Loucy (cell line): ENCODE data around the gene PDE11A.

Source experiments
- H2AFZ ChIP-seq: fragments of 200-600 bp; sonication (generic); 2 replicates; pipeline ENCODE4 v1.6.0; 2016; ENCODE audit warnings: antibody characterized with exemption, mild to moderate bottlenecking, low read length, moderate library complexity
- H3F3A ChIP-seq: fragments of 200-600 bp; 2 replicates; pipeline ENCODE4 v1.6.0; 2016; ENCODE audit warnings: antibody characterized with exemption, low read depth, mild to moderate bottlenecking
- H3K27me3 ChIP-seq: fragments of 200-600 bp; sonication (generic); 2 replicates; pipeline ENCODE4 v1.6.1; 2014; ENCODE audit warnings: low read length, mild to moderate bottlenecking; ENCODE audit not compliant: insufficient read depth, poor library complexity, severe bottlenecking
- H3K36me3 ChIP-seq: fragments of 200-600 bp; sonication (generic); 2 replicates; pipeline ENCODE4 v1.6.1; 2016; ENCODE audit warnings: low read length; ENCODE audit not compliant: insufficient read depth
- H3K4me1 ChIP-seq: fragments of 200-600 bp; sonication (generic); 2 replicates; pipeline ENCODE4 v1.5.1; 2014; ENCODE audit warnings: low read length, mild to moderate bottlenecking; ENCODE audit not compliant: insufficient read depth, poor library complexity, severe bottlenecking
- H3K4me2 ChIP-seq: fragments of 200-600 bp; sonication (generic); 2 replicates; pipeline ENCODE4 v1.6.0; 2014; ENCODE audit warnings: antibody characterized with exemption, low read length, low read depth, mild to moderate bottlenecking; ENCODE audit not compliant: poor library complexity, severe bottlenecking
- H3K4me3 ChIP-seq: fragments of 200-600 bp; sonication (generic); 2 replicates; pipeline ENCODE4 v1.5.1; 2014; ENCODE audit warnings: low read length, mild to moderate bottlenecking, mixed read lengths; ENCODE audit not compliant: poor library complexity, severe bottlenecking
- H3K79me2 ChIP-seq: fragments of 200-600 bp; sonication (generic); 2 replicates; pipeline ENCODE4 v1.6.1; 2014; ENCODE audit warnings: low read length; ENCODE audit not compliant: insufficient read depth
- H3K9ac ChIP-seq: fragments of 200-600 bp; sonication (generic); 2 replicates; pipeline ENCODE4 v1.6.0; 2014; ENCODE audit warnings: mild to moderate bottlenecking, low read depth, low read length, moderate library complexity; ENCODE audit not compliant: poor library complexity, severe bottlenecking
- H3K9me2 ChIP-seq: fragments of 200-600 bp; sonication (generic); replicated peaks from 2 replicates; pipeline ENCODE4 v1.6.1; 2016; ENCODE audit warnings: low read depth, low read length, mixed read lengths
- H3K9me3 ChIP-seq: fragments of 200-600 bp; sonication (generic); 2 replicates; pipeline ENCODE4 v1.6.1; 2014; ENCODE audit warnings: mild to moderate bottlenecking, antibody characterized with exemption, low read length, low read depth; ENCODE audit not compliant: insufficient read depth
- H4K20me1 ChIP-seq: fragments of 200-600 bp; sonication (generic); 2 replicates; pipeline ENCODE4 v1.6.0; 2014; ENCODE audit warnings: antibody characterized with exemption, low read length, mild to moderate bottlenecking; ENCODE audit not compliant: insufficient read depth, poor library complexity, severe bottlenecking
- CTCF ChIP-seq: fragments of 200-600 bp; sonication (generic); conservative IDR thresholded peaks from 2 replicates; pipeline ENCODE4 v1.5.1; 2014; ENCODE audit warnings: mild to moderate bottlenecking, antibody characterized with exemption, low read length
- EZH2phosphoT487 ChIP-seq: fragments of 200-600 bp; IDR thresholded peaks from 2 replicates; pipeline ENCODE4 v1.6.1; 2018; ENCODE audit warnings: antibody characterized with exemption, mild to moderate bottlenecking, moderate library complexity, borderline replicate concordance

PDE11A gene

DNA sequence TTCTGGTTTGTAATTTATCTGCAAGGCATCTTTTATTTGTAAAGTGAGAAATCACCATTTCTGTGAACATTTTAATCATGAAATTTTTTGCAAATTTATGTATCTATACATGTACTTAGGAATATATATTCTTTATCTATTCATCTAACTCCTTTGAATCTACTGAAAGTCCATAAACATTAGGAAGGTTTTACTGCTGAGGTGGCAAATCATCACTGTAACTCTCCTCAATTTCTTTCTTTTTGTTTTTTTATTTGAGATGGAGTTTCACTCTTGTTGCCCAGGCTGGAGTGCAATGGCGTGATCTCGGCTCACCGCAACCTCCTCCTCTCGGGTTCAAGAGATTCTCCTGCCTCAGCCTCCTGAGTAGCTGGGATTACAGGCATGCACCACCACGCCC lies 383.7 kb downstream of the PDE11A start:
- Histone ChIP-seq H3K36me3 (no peaks in the 10 kb centered on the region), H3K27me3 (no peaks in the 10 kb centered on the region), H3K9ac (peak overlapping the region; percentile 48), H3K4me1 (peaks cover 62% of the 10 kb centered on the region), H3K79me2 (peaks cover 12% of the 10 kb centered on the region), H2AFZ (no peak overlapping the region), H4K20me1 (no peaks in the 10 kb centered on the region), H3K9me3 (no peaks in the 10 kb centered on the region), H3K4me2 (peak overlapping the region; percentile 58), H3F3A (peaks cover 7% of the 10 kb centered on the region), H3K9me2 (no peaks in the 10 kb centered on the region), H3K4me3 (peak overlapping the region; percentile 60)
- TF ChIP-seq EZH2phosphoT487 (no peak), CTCF (no peak)

DNA sequence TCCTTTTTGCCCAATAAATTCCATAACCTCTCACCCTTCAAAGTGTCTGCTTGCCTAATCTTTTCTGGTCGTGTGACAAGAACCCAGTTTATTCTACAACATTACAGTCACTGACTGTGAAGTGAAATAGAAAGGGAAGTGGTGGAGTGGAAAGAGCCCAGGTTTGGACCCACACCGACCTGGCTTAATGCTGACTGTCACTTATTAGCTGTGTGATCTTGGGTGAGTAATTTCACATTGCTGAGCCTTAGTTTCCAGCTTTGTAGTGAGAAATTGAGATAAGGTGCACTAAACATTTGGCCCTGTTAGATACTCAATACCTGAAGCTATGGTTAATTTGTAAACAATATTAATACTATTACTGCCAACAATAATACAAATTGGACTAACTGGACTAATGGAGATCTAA lies 388.9 kb downstream of the PDE11A start:
- no peak overlapping the region for H3K9ac ChIP-seq

GRCh38 chr2:177682836-177683660 lies 389.5 kb downstream of the PDE11A start:
- Histone ChIP-seq H3K36me3 (no peaks in the 10 kb centered on the region), H3K9me3 (no peaks in the 10 kb centered on the region), H4K20me1 (no peaks in the 10 kb centered on the region), H3K4me1 (peaks cover 38% of the 10 kb centered on the region), H3K4me3 (no peak overlapping the region), H3K9ac (no peak overlapping the region), H3K9me2 (no peaks in the 10 kb centered on the region), H3K79me2 (no peaks in the 10 kb centered on the region), H2AFZ (no peak overlapping the region), H3K27me3 (no peaks in the 10 kb centered on the region), H3F3A (no peaks in the 10 kb centered on the region), H3K4me2 (no peak overlapping the region)
- no peak for TF ChIP-seq CTCF
- TF ChIP-seq EZH2phosphoT487 = no peak

More for the DNA sequence above, 388.9 kb downstream of the PDE11A start:
- Histone ChIP-seq H4K20me1 (no peaks in the 10 kb centered on the region), H3F3A (0 out of 2 replicates have a peak, but pooled peaks cover 4% of the 10 kb centered on the region), H3K27me3 (no peaks in the 10 kb centered on the region), H3K9me3 (no peaks in the 10 kb centered on the region), H2AFZ (no peak overlapping the region), H3K4me3 (no peak overlapping the region), H3K36me3 (no peaks in the 10 kb centered on the region), H3K9me2 (no peaks in the 10 kb centered on the region), H3K4me1 (peaks cover 38% of the 10 kb centered on the region), H3K79me2 (no peaks in the 10 kb centered on the region), H3K4me2 (no peak overlapping the region)
- TF ChIP-seq CTCF (no peak), EZH2phosphoT487 (no peak)
